Endothelial cell of umbilical vein (primary cell): ENCODE data around the gene ZFYVE28. TPM values are rescaled to one million over a fixed set of nuclear protein-coding genes. Genes with fewer than 3 reads are reported as not detected.

Experiments
- BruUV-seq: library from RNA; stranded (reverse); fragments of 400-500 nt; replicated peaks from 2 replicates; lab custom pipeline; 2021; lab: Mats Ljungman, UMichigan
- CTCF ChIA-PET: fragments of 300-600, 350-600 bp; sonication (Branson Sonifier 250); formaldehyde crosslinking; loops from one replicate; lab custom pipeline; 2021; ENCODE audit warnings: antibody characterized with exemption, inconsistent platforms; lab: Charles Lee
- POLR2A ChIA-PET: fragments of 300-600, 350-600 bp; sonication (Branson Sonifier 250); formaldehyde crosslinking; loops from one replicate; lab custom pipeline; 2021; ENCODE audit warnings: antibody characterized with exemption, inconsistent platforms; lab: Charles Lee
- DNase-seq: peaks from one replicate; pipeline ENCODE4 v3.0.0-alpha.2; 2011; ENCODE audit warnings: low read depth, low spot score
- FAIRE-seq: peaks from 2 replicates; lab custom pipeline; 2011; peaks lifted over from hg19 to GRCh38; lab: Jason Lieb, UNC
- H2AFZ ChIP-seq: 2 replicates; pipeline ENCODE4 v1.6.0; 2012; ENCODE audit warnings: low read depth, low read length, control low read depth, inconsistent platforms
- H3K27ac ChIP-seq: 2 replicates; pipeline ENCODE4 v1.5.1; 2011; ENCODE audit warnings: low read depth, mild to moderate bottlenecking, control low read depth, low read length, moderate library complexity; ENCODE audit not compliant: insufficient read depth
- H3K27me3 ChIP-seq, 2 experiments: 2 replicates each; pipeline versions ENCODE4 v1.6.0 to v1.6.1; 2011; ENCODE audit warnings: low read length in 2 of 2, mixed read lengths in 1 of 2; ENCODE audit not compliant: control insufficient read depth in 2 of 2, insufficient read depth in 2 of 2
- H3K36me3 ChIP-seq, 2 experiments: 2 replicates in 1 of 2; 3 replicates in 1 of 2; pipeline ENCODE4 v1.5.1; 2011; ENCODE audit warnings: low read length in 2 of 2, mild to moderate bottlenecking in 1 of 2, moderate library complexity in 1 of 2; ENCODE audit not compliant: control insufficient read depth in 2 of 2, insufficient read depth in 2 of 2; ENCODE audit errors: extremely low read depth in 1 of 2
- H3K4me1 ChIP-seq: 3 replicates; pipeline ENCODE4 v1.5.1; 2011; ENCODE audit warnings: mild to moderate bottlenecking, low read length; ENCODE audit not compliant: control insufficient read depth, insufficient read depth; ENCODE audit errors: extremely low read depth
- H3K4me2 ChIP-seq: 2 replicates; pipeline ENCODE4 v1.6.1; 2011; ENCODE audit warnings: low read length, control low read depth, mixed read lengths; ENCODE audit not compliant: insufficient read depth
- H3K4me3 ChIP-seq, 3 experiments: fragments of 200-600 bp in 1 of 3; sonication (generic), shearing (Covaris generic) in 1 of 3; replicated peaks in 1 of 3; 2 replicates each; pipeline ENCODE4 v1.5.1; 2011 to 2016; ENCODE audit warnings: control low read depth in 3 of 3, low read length in 3 of 3, mild to moderate bottlenecking in 2 of 3, inconsistent platforms in 1 of 3, low read depth in 1 of 3, moderate library complexity in 1 of 3; ENCODE audit not compliant: insufficient read depth in 1 of 3
- H3K79me2 ChIP-seq: 2 replicates; pipeline ENCODE4 v1.6.0; 2012; ENCODE audit warnings: low read length, inconsistent platforms; ENCODE audit not compliant: control insufficient read depth, insufficient read depth
- H3K9ac ChIP-seq: replicated peaks from 2 replicates; pipeline ENCODE3; 2011; ENCODE audit warnings: low read length, control low read depth; ENCODE audit not compliant: insufficient read depth; ENCODE audit errors: extremely low read depth
- H3K9me1 ChIP-seq: replicated peaks from 3 replicates; pipeline ENCODE4 v1.6.0; 2011; ENCODE audit warnings: mild to moderate bottlenecking, low read length; ENCODE audit not compliant: control insufficient read depth, insufficient read depth; ENCODE audit errors: extremely low read depth
- H3K9me3 ChIP-seq: replicated peaks from 2 replicates; pipeline ENCODE4 v1.5.1; 2012; ENCODE audit warnings: low read length, inconsistent platforms; ENCODE audit not compliant: control insufficient read depth, insufficient read depth
- H4K20me1 ChIP-seq: replicated peaks from 2 replicates; pipeline ENCODE3; 2011; ENCODE audit warnings: mild to moderate bottlenecking, low read length; ENCODE audit not compliant: control insufficient read depth, insufficient read depth; ENCODE audit errors: extremely low read depth
- GATA2 ChIP-seq: IDR thresholded peaks from 2 replicates; pipeline ENCODE4 v1.7.0; 2011; ENCODE audit warnings: low read depth, mild to moderate bottlenecking, moderate library complexity, mixed read lengths, low read length; ENCODE audit not compliant: insufficient read length, insufficient read depth
- MYC ChIP-seq: IDR thresholded peaks from one replicate; pipeline ENCODE4 v1.6.1; 2011; ENCODE audit warnings: mild to moderate bottlenecking, low read depth, low read length
- dilution Hi-C: fragments of 300-500 bp; cut with MboI; formaldehyde crosslinking; loops from one replicate; pipeline ENCODE4 v1.15.0; 2019; ENCODE audit warnings: low sequenced_read_pairs; ENCODE audit not compliant: extremely low pct_ligation_motif_present
- intact Hi-C: fragments of 100-400 bp; cut with micrococcal nuclease; formaldehyde crosslinking; loops from one replicate; pipeline ENCODE4 v1.10.0; 2022
- polyA plus RNA-seq, 4 experiments: library from polyadenylated mRNA; depleted of rRNA in 3 of 4; stranded (reverse) in 3 of 4; unstranded in 1 of 4; fragments of >200 nt; gene quantifications; 2 replicates each; pipeline versions ENCODE4 v1.2.1 to v1.2.3, GENCODE V29; 2011 to 2012; ENCODE audit warnings: missing spikeins in 1 of 4
- total RNA-seq: library from RNA; stranded (reverse); gene quantifications from 2 replicates; pipeline ENCODE4 v1.2.3, GENCODE V29; 2021

The ZFYVE28 gene
- total and polyA plus RNA-seq, 2 donors (not counting 3 experiments of a cell fraction or from before 2014, with no cell fraction given) = 5.8 to 7.1 TPM

- no peaks in the 10 kb centered on the region for H4K20me1 ChIP-seq
- H3K9me1 ChIP-seq = no peaks in the 10 kb centered on the region
- dilution Hi-C loops (no loop called here), intact Hi-C loops (no loop called here)
- no peaks in the 10 kb centered on the region for H3K4me1 ChIP-seq
- no peak overlapping the region for H3K9ac ChIP-seq
- ChIA-PET CTCF (no interaction called here), POLR2A (no interaction called here)
- no peak overlapping the region for H3K4me2 ChIP-seq
- no peak for DNase-seq
- BruUV-seq = no TSS peak
- no peak overlapping the region for H3K27ac ChIP-seq
- no peaks in the 10 kb centered on the region for H3K36me3 ChIP-seq
- no peak for FAIRE-seq
- H3K27me3 ChIP-seq = no peaks in the 10 kb centered on the region
- no peak overlapping the region for H3K4me3 ChIP-seq
- no peak overlapping the region for H2AFZ ChIP-seq
- H3K9me3 ChIP-seq = no peaks in the 10 kb centered on the region
- TF ChIP-seq MYC = no peak
- H3K79me2 ChIP-seq = no peaks in the 10 kb centered on the region
Measured at GRCh38 chr4:2318885-2319284, 99.6 kb downstream of the ZFYVE28 start.

- Histone ChIP-seq H3K4me3 (no peak overlapping the region), H3K79me2 (no peaks in the 10 kb centered on the region), H3K36me3 (no peaks in the 10 kb centered on the region), H4K20me1 (no peaks in the 10 kb centered on the region), H3K27me3 (no peaks in the 10 kb centered on the region), H2AFZ (no peak overlapping the region), H3K9me1 (no peaks in the 10 kb centered on the region), H3K27ac (no peak overlapping the region), H3K4me1 (no peaks in the 10 kb centered on the region), H3K4me2 (no peak overlapping the region), H3K9me3 (no peaks in the 10 kb centered on the region), H3K9ac (no peak overlapping the region)
- BruUV-seq = no TSS peak
- TF ChIP-seq GATA2 = no peak
- FAIRE-seq (no peak), DNase-seq (no peak)
- intact Hi-C loops = no loop called here
- dilution Hi-C loops = no loop called here
- POLR2A ChIA-PET = no interaction called here
- CTCF ChIA-PET = no interaction called here
Measured at GRCh38 chr4:2318476-2318875, 100.0 kb downstream of the ZFYVE28 start.
